Hepatocyte (in vitro differentiated cells): ENCODE data around the gene SLC26A11.

Experiments used
- EZH2 ChIP-seq: fragments of 200-600 bp; sonication (generic); IDR thresholded peaks from 2 replicates; pipeline ENCODE4 v1.6.1; 2016; ENCODE audit warnings: antibody characterized with exemption, mild to moderate bottlenecking, borderline replicate concordance
- EZH2phosphoT487 ChIP-seq: fragments of 200-600 bp; sonication (generic); IDR thresholded peaks from one replicate; pipeline ENCODE4 v1.6.1; 2018; ENCODE audit warnings: antibody characterized with exemption, mild to moderate bottlenecking, low read depth, moderate library complexity; ENCODE audit not compliant: unreplicated experiment, severe bottlenecking
- TF ChIP-seq, protein P1 (sequence below): fragments of 200-600 bp; sonication (generic); IDR thresholded peaks from 2 replicates; pipeline ENCODE4 v1.5.1; 2016; ENCODE audit warnings: antibody characterized with exemption, mild to moderate bottlenecking; ENCODE audit not compliant: poor library complexity

DNA sequence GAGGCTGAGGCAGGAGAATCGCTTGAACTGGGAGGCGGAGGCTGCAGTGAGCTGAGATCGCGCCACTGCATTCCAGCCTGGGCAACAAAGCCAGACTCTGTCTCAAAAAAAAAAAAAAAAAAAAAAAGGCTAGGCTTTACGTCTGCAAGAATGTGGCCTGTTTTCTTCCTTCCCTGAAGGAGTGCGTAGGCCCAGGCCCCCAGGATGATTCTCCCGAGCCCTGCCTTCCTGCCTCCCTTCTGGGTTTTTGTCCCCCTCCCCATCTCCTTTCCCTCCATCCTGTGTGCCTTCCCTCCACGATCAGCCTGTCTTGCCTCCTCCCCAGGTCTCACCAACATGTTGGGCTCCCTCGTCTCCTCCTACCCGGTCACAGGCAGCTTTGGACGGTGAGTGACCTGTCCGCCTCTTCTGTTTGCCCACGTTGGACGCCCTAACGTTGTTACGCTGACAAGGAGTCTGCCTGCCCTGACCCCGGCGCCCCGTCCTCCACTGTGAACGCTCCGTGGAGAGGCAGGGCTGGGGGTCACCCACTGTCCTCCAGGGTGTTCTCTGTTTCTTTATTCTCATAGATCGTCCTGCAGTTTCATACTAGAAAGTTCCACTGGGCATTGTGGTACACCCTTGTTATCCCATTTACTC lies 24.8 kb downstream of the SLC26A11 start:
- TF ChIP-seq, protein P1, sequence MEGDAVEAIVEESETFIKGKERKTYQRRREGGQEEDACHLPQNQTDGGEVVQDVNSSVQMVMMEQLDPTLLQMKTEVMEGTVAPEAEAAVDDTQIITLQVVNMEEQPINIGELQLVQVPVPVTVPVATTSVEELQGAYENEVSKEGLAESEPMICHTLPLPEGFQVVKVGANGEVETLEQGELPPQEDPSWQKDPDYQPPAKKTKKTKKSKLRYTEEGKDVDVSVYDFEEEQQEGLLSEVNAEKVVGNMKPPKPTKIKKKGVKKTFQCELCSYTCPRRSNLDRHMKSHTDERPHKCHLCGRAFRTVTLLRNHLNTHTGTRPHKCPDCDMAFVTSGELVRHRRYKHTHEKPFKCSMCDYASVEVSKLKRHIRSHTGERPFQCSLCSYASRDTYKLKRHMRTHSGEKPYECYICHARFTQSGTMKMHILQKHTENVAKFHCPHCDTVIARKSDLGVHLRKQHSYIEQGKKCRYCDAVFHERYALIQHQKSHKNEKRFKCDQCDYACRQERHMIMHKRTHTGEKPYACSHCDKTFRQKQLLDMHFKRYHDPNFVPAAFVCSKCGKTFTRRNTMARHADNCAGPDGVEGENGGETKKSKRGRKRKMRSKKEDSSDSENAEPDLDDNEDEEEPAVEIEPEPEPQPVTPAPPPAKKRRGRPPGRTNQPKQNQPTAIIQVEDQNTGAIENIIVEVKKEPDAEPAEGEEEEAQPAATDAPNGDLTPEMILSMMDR = no peak
- TF ChIP-seq EZH2 (no peak), EZH2phosphoT487 (no peak)
